Breast epithelium (tissue), 4 donors: ENCODE results near the gene ZNF366. TPM values are rescaled to one million over a fixed set of nuclear protein-coding genes. Genes with fewer than 3 reads are reported as not detected.

Source experiments
- DNase-seq, 2 donors: peaks; one replicate each; pipeline ENCODE4 v3.0.0-alpha.2; 2019; ENCODE audit warnings: low spot score in 2 of 2
- H3K27ac ChIP-seq, 2 donors: fragments of 200-600 bp; sonication (generic) in 1 of 2; one replicate each; pipeline ENCODE4 v1.5.1; 2016 to 2019; ENCODE audit warnings: mild to moderate bottlenecking in 1 of 2
- H3K27me3 ChIP-seq, 2 donors: fragments of 200-600 bp; sonication (generic) in 1 of 2; one replicate each; pipeline versions ENCODE4 v1.5.1 to v1.6.0; 2017 to 2019; ENCODE audit warnings: control low read depth in 1 of 2, mild to moderate bottlenecking in 1 of 2
- H3K36me3 ChIP-seq: fragments of 200-600 bp; one replicate; pipeline ENCODE4 v1.5.1; 2019
- H3K4me1 ChIP-seq, 2 donors: fragments of 200-600 bp; sonication (generic); one replicate each; pipeline ENCODE4 v1.5.1; 2016 to 2019; ENCODE audit warnings: control low read depth in 1 of 2
- H3K4me3 ChIP-seq, 3 donors: fragments of 200-600 bp; sonication (generic); 1 replicate in 2 of 3; 2 replicates in 1 of 3; pipeline ENCODE4 v1.5.1; 2016 to 2019; ENCODE audit warnings: mild to moderate bottlenecking in 3 of 3, moderate library complexity in 2 of 3
- H3K9me3 ChIP-seq, 2 donors: fragments of 200-600 bp; sonication (generic) in 1 of 2; one replicate each; pipeline ENCODE4 v1.5.1; 2016 to 2019; ENCODE audit warnings: control low read depth in 1 of 2
- POLR2A ChIP-seq: fragments of 450-650 bp; IDR thresholded peaks from one replicate; pipeline ENCODE4 v1.6.1; 2016; ENCODE audit warnings: antibody characterized with exemption, mild to moderate bottlenecking, moderate library complexity
- POLR2AphosphoS5 ChIP-seq, 3 donors: sonication (generic); formaldehyde crosslinking; IDR thresholded peaks; one replicate each; pipeline ENCODE4 v1.6.1; 2017; ENCODE audit warnings: antibody characterized with exemption in 3 of 3
- intact Hi-C: fragments of 100-400 bp; cut with DNase I; formaldehyde crosslinking; loops from one replicate; pipeline ENCODE4 v1.15.1; 2023; ENCODE audit warnings: low total_unique reads
- total RNA-seq, 3 donors: library from RNA; depleted of rRNA; stranded (reverse); fragments of >200 nt; gene quantifications; one replicate each; pipeline ENCODE4 v1.1.0, GENCODE V29; 2016
- TF ChIP-seq, protein P1 (sequence below), 3 donors: fragments of 450-650 bp; IDR thresholded peaks; one replicate each; pipeline ENCODE4 v1.5.1; 2016 to 2017; ENCODE audit warnings: antibody characterized with exemption in 3 of 3, mild to moderate bottlenecking in 3 of 3, moderate library complexity in 3 of 3

The ZNF366 gene
- total RNA-seq, 3 donors from 2014 or later: 1.9 to 5.2 (median 2.6) TPM

DNA sequence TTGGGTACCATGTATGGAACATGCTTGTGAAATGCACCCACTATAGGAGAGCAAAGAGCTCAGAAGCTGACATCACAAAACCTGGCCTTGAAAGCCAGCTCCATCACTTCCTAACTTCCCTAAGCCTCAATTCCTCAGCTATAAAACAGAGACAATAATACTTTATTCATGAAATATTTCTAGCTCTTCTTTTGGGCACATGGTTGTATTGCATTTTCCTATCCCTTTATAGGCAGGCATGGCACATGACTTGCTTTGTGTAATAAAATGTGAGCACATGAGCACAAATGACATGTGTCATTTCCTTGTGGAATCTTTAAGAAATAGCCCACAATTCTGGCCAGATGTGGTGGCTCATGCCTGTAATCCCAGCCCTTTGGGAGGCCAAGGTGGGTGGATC, 18.5 kb downstream of the ZNF366 start:
- Histone ChIP-seq H3K9me3 (no peaks in the 10 kb centered on the region), H3K27me3 (no peaks in the 10 kb centered on the region), H3K4me1 (no peaks in the 10 kb centered on the region), H3K27ac (no peak overlapping the region), H3K4me3 (no peak overlapping the region), H3K36me3 (no peaks in the 10 kb centered on the region)
- TF ChIP-seq, protein P1, sequence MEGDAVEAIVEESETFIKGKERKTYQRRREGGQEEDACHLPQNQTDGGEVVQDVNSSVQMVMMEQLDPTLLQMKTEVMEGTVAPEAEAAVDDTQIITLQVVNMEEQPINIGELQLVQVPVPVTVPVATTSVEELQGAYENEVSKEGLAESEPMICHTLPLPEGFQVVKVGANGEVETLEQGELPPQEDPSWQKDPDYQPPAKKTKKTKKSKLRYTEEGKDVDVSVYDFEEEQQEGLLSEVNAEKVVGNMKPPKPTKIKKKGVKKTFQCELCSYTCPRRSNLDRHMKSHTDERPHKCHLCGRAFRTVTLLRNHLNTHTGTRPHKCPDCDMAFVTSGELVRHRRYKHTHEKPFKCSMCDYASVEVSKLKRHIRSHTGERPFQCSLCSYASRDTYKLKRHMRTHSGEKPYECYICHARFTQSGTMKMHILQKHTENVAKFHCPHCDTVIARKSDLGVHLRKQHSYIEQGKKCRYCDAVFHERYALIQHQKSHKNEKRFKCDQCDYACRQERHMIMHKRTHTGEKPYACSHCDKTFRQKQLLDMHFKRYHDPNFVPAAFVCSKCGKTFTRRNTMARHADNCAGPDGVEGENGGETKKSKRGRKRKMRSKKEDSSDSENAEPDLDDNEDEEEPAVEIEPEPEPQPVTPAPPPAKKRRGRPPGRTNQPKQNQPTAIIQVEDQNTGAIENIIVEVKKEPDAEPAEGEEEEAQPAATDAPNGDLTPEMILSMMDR (IDR thresholded peaks at IDR 0.05): no peak
- no peak for TF ChIP-seq POLR2A
- TF ChIP-seq POLR2AphosphoS5 (IDR thresholded peaks at IDR 0.05): no peak
- no peak for DNase-seq
- intact Hi-C loops: no loop called here

DNA sequence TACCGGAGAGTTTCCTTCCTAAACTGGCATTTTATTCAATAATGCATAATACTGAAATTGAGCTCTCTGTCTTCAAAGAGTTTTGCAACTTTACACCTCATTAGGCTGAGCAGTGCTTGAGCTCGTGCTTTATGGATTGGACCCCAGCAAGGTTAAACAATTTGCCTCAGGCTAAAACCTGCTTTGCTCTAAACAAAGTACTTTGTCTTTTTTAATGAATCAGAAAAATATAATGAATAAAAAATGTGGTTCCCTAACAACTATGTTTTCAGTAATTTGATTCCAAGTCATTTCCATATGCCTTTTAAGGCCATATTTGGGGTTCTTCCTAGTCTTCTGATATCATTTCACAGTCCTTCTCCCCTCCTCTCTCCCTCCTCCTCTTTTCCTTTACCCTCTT, 20.0 kb downstream of the ZNF366 start:
- no peaks in the 10 kb centered on the region for H3K27me3 ChIP-seq
- intact Hi-C loops: no loop called here
- DNase-seq: no peak
- H3K4me3 ChIP-seq: no peak overlapping the region
- TF ChIP-seq POLR2AphosphoS5 (IDR thresholded peaks at IDR 0.05) (no peak), POLR2A (no peak)
- TF ChIP-seq, protein P1 (IDR thresholded peaks at IDR 0.05): no peak
- H3K27ac ChIP-seq: peak overlapping the region in 1 of 2 donors; percentile 81
- no peaks in the 10 kb centered on the region for H3K9me3 ChIP-seq
- H3K4me1 ChIP-seq: no peaks in the 10 kb centered on the region
- H3K36me3 ChIP-seq: no peaks in the 10 kb centered on the region

DNA sequence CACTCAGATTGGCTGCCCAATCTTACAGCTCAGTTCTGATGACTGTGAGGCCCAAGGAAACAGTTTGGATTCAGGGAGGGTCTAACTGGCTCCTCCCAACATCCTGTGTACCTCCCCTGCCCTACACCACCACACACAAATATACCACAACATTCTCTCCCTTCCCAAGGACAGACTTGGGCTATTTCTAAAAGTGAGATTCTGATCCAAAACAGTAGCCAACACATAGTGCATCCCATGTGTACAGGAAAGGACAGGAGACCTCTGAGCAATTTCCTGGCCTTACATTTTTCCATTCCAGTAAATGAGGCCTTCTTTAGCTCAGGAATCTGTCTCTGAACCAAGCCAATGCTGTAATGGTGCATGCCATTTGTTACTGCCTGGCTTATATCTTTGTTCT, 20.8 kb downstream of the ZNF366 start:
- peak overlapping the region; percentile 81 to 82 for H3K27ac ChIP-seq
- H3K27me3 ChIP-seq: no peaks in the 10 kb centered on the region
- H3K4me1 ChIP-seq: no peaks in the 10 kb centered on the region
- intact Hi-C loops: no loop called here
- H3K9me3 ChIP-seq: no peaks in the 10 kb centered on the region
- H3K4me3 ChIP-seq: no peak overlapping the region
- TF ChIP-seq POLR2AphosphoS5 (IDR thresholded peaks at IDR 0.05): no peak
- no peak for TF ChIP-seq POLR2A
- TF ChIP-seq, protein P1 (IDR thresholded peaks at IDR 0.05): no peak
- H3K36me3 ChIP-seq: no peaks in the 10 kb centered on the region
- no peak for DNase-seq

DNA sequence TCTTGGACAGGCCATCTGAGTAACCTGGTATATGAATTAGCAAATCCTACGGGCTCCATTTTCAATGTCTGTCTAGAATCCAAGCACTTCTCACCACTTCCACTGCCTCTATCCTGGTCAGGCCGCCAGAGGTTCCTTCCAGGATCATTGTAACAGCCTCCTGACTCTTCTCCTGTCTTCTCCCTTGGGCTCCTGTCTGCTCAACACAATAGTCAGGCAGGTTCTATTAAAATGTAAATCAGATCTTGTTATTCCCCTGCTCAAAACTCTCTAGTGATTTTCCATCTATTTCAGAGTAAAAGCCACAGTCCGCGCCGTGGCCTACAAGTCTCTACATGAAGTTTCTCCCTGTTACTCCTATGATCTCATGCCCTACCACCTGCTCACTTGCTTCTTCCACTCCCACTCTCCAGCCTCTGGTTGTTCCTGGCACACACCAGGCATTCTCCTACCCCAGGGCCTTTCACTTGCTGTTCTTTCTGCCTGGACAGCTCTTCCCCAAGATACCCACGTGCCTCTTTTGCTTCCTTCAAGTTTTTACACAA, 21.7 kb downstream of the ZNF366 start:
- Histone ChIP-seq H3K27ac (peak overlapping the region; percentile 80 to 82), H3K9me3 (no peaks in the 10 kb centered on the region), H3K4me3 (no peak overlapping the region), H3K27me3 (no peaks in the 10 kb centered on the region), H3K36me3 (no peaks in the 10 kb centered on the region), H3K4me1 (no peaks in the 10 kb centered on the region)
- peak in 1 of 2 donors; percentile 87 for DNase-seq
- intact Hi-C loops: no loop called here
- TF ChIP-seq POLR2A (no peak), POLR2AphosphoS5 (IDR thresholded peaks at IDR 0.05) (peak in 1 of 3 donors; percentile 27)

DNA sequence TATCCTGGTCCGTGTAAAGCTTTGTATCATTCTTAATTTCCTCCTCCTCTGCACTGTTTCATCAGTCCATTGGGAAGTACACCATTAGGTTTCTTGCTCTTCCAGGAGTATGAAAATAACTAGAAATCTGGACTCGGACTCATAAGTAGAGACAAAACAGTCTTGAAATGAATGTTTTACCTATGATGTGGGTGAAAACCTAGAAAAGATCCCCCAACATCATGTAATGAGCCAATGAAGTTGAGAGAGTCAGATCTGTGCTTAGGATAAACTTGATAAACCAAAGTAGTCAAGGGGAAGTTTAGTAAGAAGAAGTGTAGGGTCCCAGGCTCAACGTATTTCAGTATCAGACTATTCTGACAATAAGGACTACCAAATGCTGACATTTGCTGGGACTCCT, 25.2 kb downstream of the ZNF366 start:
- intact Hi-C loops: no loop called here
- TF ChIP-seq, protein P1 (IDR thresholded peaks at IDR 0.05): no peak
- TF ChIP-seq POLR2AphosphoS5 (IDR thresholded peaks at IDR 0.05) (no peak), POLR2A (no peak)
- no peaks in the 10 kb centered on the region for H3K9me3 ChIP-seq

More for the DNA sequence above, 25.2 kb downstream of the ZNF366 start:
- DNase-seq: no peak
- no peaks in the 10 kb centered on the region for H3K27me3 ChIP-seq
- no peaks in the 10 kb centered on the region for H3K4me1 ChIP-seq
- H3K36me3 ChIP-seq: no peaks in the 10 kb centered on the region
- no peak overlapping the region for H3K4me3 ChIP-seq
- H3K27ac ChIP-seq: no peak overlapping the region
